Naive thymus-derived CD8-positive, alpha-beta T cell (primary cell): ENCODE measurements around the gene MAD1L1. TPM values are rescaled to one million over a fixed set of nuclear protein-coding genes. Genes with fewer than 3 reads are reported as not detected.

Source experiments
- ATAC-seq, 2 donors: fragments of 150-1000 bp; cut with Tn5 transposase in 1 of 2; sonication (Bioruptor Pico), chemical (Tn5 transposase) in 1 of 2; 1 replicate in 1 of 2; 2 replicates in 1 of 2; pipeline ENCODE4 v1.10.0; 2021; ENCODE audit warnings: mild to moderate bottlenecking in 2 of 2, moderate library complexity in 2 of 2
- POLR2A ChIA-PET: fragments of 350-600 bp; sonication (Branson Sonifier 250); formaldehyde crosslinking; loops from one replicate; lab custom pipeline; 2021; ENCODE audit warnings: antibody characterized with exemption; lab: Charles Lee
- DNase-seq, 10 donors: peaks; one replicate each; pipeline versions ENCODE4 v3.0.0 to v3.0.0-alpha.2; 2020 to 2022
- H3K27ac Mint-ChIP-seq, 10 donors: one replicate each; pipeline ENCODE4 v1.8.0; 2020 to 2022; ENCODE audit warnings: mild to moderate bottlenecking in 10 of 10, mixed read lengths in 10 of 10, moderate library complexity in 4 of 10, inconsistent platforms in 1 of 10
- H3K27me3 Mint-ChIP-seq, 5 donors: one replicate each; pipeline ENCODE4 v1.8.0; 2021 to 2022; ENCODE audit warnings: mixed read lengths in 5 of 5
- H3K36me3 Mint-ChIP-seq, 3 donors: one replicate each; pipeline ENCODE4 v1.8.0; 2020 to 2022; ENCODE audit warnings: mixed read lengths in 3 of 3, mild to moderate bottlenecking in 2 of 3, inconsistent platforms in 1 of 3
- H3K4me1 Mint-ChIP-seq, 4 donors: one replicate each; pipeline ENCODE4 v1.8.0; 2021 to 2022; ENCODE audit warnings: mixed read lengths in 4 of 4
- H3K4me3 Mint-ChIP-seq, 10 donors: one replicate each; pipeline ENCODE4 v1.8.0; 2020 to 2022; ENCODE audit warnings: mild to moderate bottlenecking in 10 of 10, mixed read lengths in 10 of 10, moderate library complexity in 6 of 10, inconsistent platforms in 1 of 10
- H3K9me3 Mint-ChIP-seq, 9 donors: one replicate each; pipeline ENCODE4 v1.8.0; 2020 to 2022; ENCODE audit warnings: mixed read lengths in 9 of 9, mild to moderate bottlenecking in 3 of 9, inconsistent platforms in 1 of 9, moderate library complexity in 1 of 9
- polyA plus RNA-seq, 3 donors: library from polyadenylated mRNA; unstranded; fragments of 300-500 nt; fragmentation: Illumina TruSeq; gene quantifications; one replicate each; pipeline ENCODE4 v1.2.3, GENCODE V29; 2021
- total RNA-seq, 8 experiments: library from RNA in 2 of 8; stranded (reverse) in 2 of 8; gene quantifications; one replicate each; pipeline ENCODE4 v1.2.3 and lab custom pipeline; 2021 to 2026

The MAD1L1 gene
- total and polyA plus RNA-seq, 5 experiments from 2014 or later, result 84.5 to 243 (median 146) TPM

GRCh38 chr7:2055956-2056355 is 176.8 kb downstream of the MAD1L1 start:
- Mint-ChIP-seq H3K27ac (peak overlapping the region in 3 of 10 donors; percentile 13 to 68 (median 57)), H3K36me3 (peaks cover 2 to 6% (median 2%) of the 10 kb centered on the region in 3 donors), H3K4me3 (no peak overlapping the region), H3K4me1 (peaks cover 3 to 25% (median 8%) of the 10 kb centered on the region in 4 donors), H3K27me3 (no peaks in the 10 kb centered on the region), H3K9me3 (peaks cover 0 to 3% (median 0%) of the 10 kb centered on the region in 9 donors)
- POLR2A ChIA-PET, result interaction anchor here (0.7 kb wide), 1 partner anchor 29 kb away, joined by 3 read pairs; no protein-coding TSS in a partner anchor
- no peak for DNase-seq
- no peak for ATAC-seq

DNA sequence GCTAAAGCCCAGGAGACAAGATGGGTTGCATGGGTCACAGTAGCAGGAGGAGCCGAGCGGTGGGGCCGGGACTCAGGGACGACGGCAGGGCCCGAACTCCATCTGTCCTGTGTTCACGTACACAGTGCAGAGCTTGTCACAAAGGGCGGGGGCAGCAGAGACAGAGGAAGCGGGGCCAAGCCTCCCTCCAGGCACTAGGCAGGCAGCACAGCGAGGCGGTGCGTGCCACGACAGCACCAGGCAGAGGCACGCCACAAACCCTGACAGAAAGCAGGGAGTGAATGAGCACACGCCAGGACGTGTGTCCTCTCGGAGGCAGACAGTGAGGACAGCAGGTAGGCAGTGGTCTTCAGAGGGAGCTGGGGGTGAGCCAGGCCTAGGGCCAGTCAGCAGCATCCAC is 177.8 kb downstream of the MAD1L1 start:
- Mint-ChIP-seq H3K27me3 (no peaks in the 10 kb centered on the region), H3K9me3 (peaks cover 0 to under 1% (median 0%) of the 10 kb centered on the region in 9 donors), H3K36me3 (peaks cover 1 to 2% (median 2%) of the 10 kb centered on the region in 3 donors), H3K4me3 (no peak overlapping the region), H3K4me1 (peaks cover 6 to 25% (median 14%) of the 10 kb centered on the region in 4 donors), H3K27ac (peak overlapping the region in 1 of 10 donors; percentile 17)
- ATAC-seq, result no peak
- POLR2A ChIA-PET, result no interaction called here
- DNase-seq, result no peak

- no peak for ATAC-seq
- Mint-ChIP-seq H3K27ac (no peak overlapping the region), H3K9me3 (no peaks in the 10 kb centered on the region), H3K36me3 (peaks cover 0 to 2% (median 0%) of the 10 kb centered on the region in 3 donors), H3K4me1 (peaks cover 6 to 32% (median 19%) of the 10 kb centered on the region in 4 donors), H3K27me3 (no peaks in the 10 kb centered on the region), H3K4me3 (no peak overlapping the region)
- DNase-seq, result no peak
- POLR2A ChIA-PET, result no interaction called here
Observed at GRCh38 chr7:2053395-2053794, 179.3 kb downstream of the MAD1L1 start.

GRCh38 chr7:2052657-2053048 is 180.1 kb downstream of the MAD1L1 start:
- peaks cover 0 to 2% (median 0%) of the 10 kb centered on the region in 3 donors for H3K36me3 Mint-ChIP-seq
- POLR2A ChIA-PET, result no interaction called here
- no peaks in the 10 kb centered on the region for H3K27me3 Mint-ChIP-seq
- ATAC-seq, result no peak
- peak overlapping the region in 1 of 10 donors; percentile 7 for H3K27ac Mint-ChIP-seq
- no peak for DNase-seq
- no peak overlapping the region for H3K4me3 Mint-ChIP-seq
- peaks cover 6 to 33% (median 20%) of the 10 kb centered on the region in 4 donors for H3K4me1 Mint-ChIP-seq
- H3K9me3 Mint-ChIP-seq, result no peaks in the 10 kb centered on the region

DNA sequence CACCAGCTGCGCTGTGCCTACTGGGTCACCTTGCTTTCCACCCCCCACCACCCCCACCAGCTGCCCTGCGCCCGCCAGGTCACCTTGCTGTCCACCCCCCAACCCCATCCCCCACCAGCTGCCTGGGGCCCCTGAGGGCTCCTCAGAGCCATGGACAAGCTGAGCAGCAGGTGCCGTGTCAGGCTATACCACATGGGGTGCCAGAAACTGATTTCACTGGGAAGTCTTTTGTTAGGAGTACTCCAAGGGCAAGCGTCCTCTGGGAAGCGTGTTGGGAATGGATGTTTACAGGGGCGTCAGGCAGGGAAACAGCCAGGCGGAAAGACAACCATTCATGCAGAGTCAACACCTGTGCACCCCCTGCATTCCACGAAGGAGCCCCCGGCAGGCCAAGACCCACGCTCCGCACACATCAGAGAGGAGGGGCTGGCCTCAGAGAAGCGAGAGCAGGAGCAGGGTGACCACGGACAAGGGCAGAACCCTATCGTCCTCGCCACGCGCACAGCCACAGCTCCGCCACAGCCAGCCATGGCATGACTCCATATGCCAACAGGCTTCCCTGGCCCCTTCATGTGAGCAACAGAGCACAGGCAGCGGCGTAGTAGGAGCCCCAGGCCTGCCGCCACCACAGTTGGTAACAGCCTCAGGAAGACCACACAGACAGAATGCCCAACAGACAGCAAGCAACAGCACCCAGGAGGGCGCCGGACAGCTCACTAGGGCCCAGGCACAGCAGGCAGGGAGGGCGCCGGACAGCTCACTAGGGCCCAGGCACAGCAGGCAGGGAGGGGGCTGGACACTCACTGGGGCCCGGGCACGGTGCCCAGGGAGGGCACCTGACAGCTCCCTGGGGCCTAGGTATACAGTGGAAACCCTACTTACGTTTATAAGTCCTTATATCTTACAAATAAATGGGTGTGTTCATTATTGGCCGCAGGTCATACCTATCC is 180.8 kb downstream of the MAD1L1 start:
- Mint-ChIP-seq H3K36me3 (peaks cover 0 to 2% (median 0%) of the 10 kb centered on the region in 3 donors), H3K27ac (peak overlapping the region in 1 of 10 donors; percentile 77), H3K27me3 (no peaks in the 10 kb centered on the region), H3K9me3 (no peaks in the 10 kb centered on the region), H3K4me3 (no peak overlapping the region), H3K4me1 (peaks cover 6 to 35% (median 21%) of the 10 kb centered on the region in 4 donors)
- DNase-seq, result no peak
- POLR2A ChIA-PET, result no interaction called here
- ATAC-seq, result no peak

GRCh38 chr7:2050511-2050866 is 182.3 kb downstream of the MAD1L1 start:
- DNase-seq (no peak), ATAC-seq (no peak)
- Mint-ChIP-seq H3K4me1 (peaks cover 5 to 31% (median 20%) of the 10 kb centered on the region in 4 donors), H3K36me3 (peaks cover 0 to 2% (median 0%) of the 10 kb centered on the region in 3 donors), H3K27ac (peak overlapping the region in 2 of 10 donors; percentile 15 to 28), H3K27me3 (no peaks in the 10 kb centered on the region), H3K9me3 (no peaks in the 10 kb centered on the region), H3K4me3 (peak overlapping the region in 1 of 10 donors; percentile 34)
- POLR2A ChIA-PET, result no interaction called here

DNA sequence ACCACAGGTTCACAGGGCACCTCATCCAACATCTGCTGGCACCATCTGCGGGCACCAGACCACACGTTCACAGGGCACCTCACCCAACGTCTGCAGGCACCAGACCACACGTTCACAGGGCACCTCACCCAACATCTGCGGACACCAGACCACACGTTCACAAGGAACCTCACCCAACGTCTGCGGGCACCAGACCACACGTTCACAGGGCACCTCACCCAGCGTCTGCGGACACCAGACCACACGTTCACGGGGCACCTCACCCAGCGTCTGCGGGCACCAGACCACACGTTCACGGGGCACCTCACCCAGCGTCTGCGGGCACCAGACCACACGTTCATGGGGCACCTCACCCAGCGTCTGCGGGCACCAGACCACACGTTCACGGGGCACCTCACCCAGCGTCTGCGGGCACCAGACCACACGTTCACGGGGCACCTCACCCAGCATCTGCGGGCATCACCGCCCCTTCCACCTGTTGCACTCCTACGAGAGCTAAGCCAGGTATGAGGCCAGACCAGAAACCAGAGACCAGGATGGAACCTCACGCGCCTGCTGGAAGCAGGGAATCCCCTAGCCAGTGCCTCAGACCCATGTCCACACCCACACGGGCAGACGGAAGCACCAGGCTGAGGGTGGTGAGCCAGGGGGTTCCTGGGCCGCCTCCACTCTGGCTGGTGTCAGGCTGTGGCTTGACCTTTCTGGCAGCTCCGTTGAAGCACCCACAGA is 182.8 kb downstream of the MAD1L1 start:
- DNase-seq (no peak), ATAC-seq (no peak)
- H3K9me3 Mint-ChIP-seq, result no peaks in the 10 kb centered on the region
- H3K4me3 Mint-ChIP-seq, result peak overlapping the region in 2 of 10 donors; percentile 20 to 78
- peaks cover 5 to 34% (median 21%) of the 10 kb centered on the region in 4 donors for H3K4me1 Mint-ChIP-seq
- no peaks in the 10 kb centered on the region for H3K27me3 Mint-ChIP-seq
- H3K27ac Mint-ChIP-seq, result peak overlapping the region in 2 of 10 donors; percentile 40 to 44
- H3K36me3 Mint-ChIP-seq, result peaks cover 0 to 2% (median 0%) of the 10 kb centered on the region in 3 donors
- POLR2A ChIA-PET, result no interaction called here

DNA sequence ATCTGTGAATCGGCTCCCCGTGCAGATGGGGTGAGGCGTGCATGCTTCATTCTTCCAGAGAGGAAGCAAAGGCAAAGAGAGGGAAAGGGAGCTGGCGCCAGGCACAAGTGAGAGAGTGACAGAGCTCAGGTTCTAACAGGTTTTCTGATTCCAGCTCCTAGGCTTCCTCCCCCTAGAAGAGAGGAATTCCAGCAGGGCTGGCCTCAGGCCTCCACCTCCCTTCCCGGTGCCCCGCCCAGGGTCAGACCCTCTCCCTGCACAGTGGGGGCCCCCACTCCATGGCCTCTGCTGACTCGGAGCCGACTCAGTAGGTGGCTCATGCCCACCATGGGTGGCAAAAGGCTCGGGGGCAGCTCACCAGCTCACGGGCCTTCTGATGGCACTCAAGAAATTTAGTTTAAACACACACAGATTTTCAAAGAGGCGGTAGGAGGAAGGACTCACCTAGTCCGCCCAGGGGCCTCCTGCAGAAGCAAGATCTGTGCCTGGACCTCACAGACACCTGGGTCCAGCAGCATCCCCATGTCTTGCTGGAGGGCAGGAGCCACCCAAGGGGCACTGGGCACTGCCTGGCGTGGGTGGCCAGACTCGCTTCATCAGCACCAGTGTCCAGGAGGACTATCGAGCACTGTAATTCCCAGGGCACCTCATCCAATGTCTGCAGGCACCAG is 183.5 kb downstream of the MAD1L1 start:
- Mint-ChIP-seq H3K4me1 (peaks cover 5 to 34% (median 19%) of the 10 kb centered on the region in 4 donors), H3K9me3 (no peaks in the 10 kb centered on the region), H3K4me3 (peak overlapping the region in 1 of 10 donors; percentile 78), H3K27me3 (no peaks in the 10 kb centered on the region), H3K27ac (peak overlapping the region in 5 of 10 donors; percentile 40 to 62 (median 44)), H3K36me3 (peaks cover 0 to under 1% (median 0%) of the 10 kb centered on the region in 3 donors)
- ATAC-seq (no peak), DNase-seq (no peak)
- POLR2A ChIA-PET, result interaction anchor here (0.5 kb wide), 1 partner anchor 193 kb away, joined by 3 read pairs; the partner anchor contains the start of genes MRM2 and NUDT1

DNA sequence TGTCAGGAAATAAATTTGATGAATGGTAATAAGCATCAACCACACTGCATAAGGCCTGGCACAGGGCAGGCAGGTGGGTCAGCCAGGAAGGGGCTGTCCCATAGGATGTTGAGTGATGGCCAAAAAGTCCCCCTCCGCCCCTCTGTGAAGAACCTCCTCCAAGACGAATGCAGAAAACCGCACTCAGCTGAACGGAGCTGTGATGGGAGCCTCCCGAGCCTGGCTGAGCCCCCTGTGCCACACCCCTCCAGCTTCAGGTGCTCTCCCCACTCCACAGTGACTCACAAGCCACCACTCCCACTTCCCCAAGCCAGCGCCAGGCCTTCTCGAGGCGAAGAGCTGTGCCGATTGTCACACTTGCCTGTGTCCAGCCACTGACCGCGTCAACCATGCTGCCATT is 184.2 kb downstream of the MAD1L1 start:
- no peak overlapping the region for H3K4me3 Mint-ChIP-seq
- H3K9me3 Mint-ChIP-seq, result no peaks in the 10 kb centered on the region
- H3K4me1 Mint-ChIP-seq, result peaks cover 5 to 34% (median 19%) of the 10 kb centered on the region in 4 donors
- POLR2A ChIA-PET, result interaction anchor here (0.5 kb wide), 1 partner anchor 193 kb away, joined by 3 read pairs; the partner anchor contains the start of genes MRM2 and NUDT1
- H3K36me3 Mint-ChIP-seq, result peaks cover 0 to 2% (median 0%) of the 10 kb centered on the region in 3 donors
- ATAC-seq (no peak), DNase-seq (peak in 1 of 10 donors; percentile 16)
- H3K27me3 Mint-ChIP-seq, result no peaks in the 10 kb centered on the region
- H3K27ac Mint-ChIP-seq, result peak overlapping the region in 2 of 10 donors; percentile 15 to 66

DNA sequence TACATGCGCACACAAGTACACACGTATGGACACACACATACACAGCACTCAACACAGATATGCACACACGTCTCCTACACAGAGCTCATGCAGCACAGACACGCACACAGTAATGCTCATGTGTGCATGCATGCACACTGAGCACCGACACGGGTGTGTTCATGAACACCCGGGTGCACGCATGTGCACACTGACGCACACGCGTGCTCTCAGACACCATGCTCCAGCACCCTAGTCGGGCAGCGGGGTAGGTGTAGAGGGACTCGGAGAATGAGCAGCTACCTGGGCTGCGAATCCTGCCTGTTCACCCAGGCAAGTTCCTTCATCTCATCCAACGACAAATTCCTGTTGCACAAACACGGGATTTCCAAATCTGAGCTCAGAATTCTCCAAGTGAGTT is 184.7 kb downstream of the MAD1L1 start:
- H3K36me3 Mint-ChIP-seq, result peaks cover 0 to 4% (median 2%) of the 10 kb centered on the region in 3 donors
- H3K4me3 Mint-ChIP-seq, result no peak overlapping the region
- H3K9me3 Mint-ChIP-seq, result no peaks in the 10 kb centered on the region
- DNase-seq, result peak in 1 of 10 donors; percentile 23
- ATAC-seq, result no peak
- H3K27me3 Mint-ChIP-seq, result no peaks in the 10 kb centered on the region
- POLR2A ChIA-PET, result interaction anchor here (1.0 kb wide), 1 partner anchor 10 kb away, joined by 4 read pairs; no protein-coding TSS in a partner anchor
- H3K27ac Mint-ChIP-seq, result peak overlapping the region in 2 of 10 donors; percentile 69 to 80
- peaks cover 6 to 34% (median 20%) of the 10 kb centered on the region in 4 donors for H3K4me1 Mint-ChIP-seq

DNA sequence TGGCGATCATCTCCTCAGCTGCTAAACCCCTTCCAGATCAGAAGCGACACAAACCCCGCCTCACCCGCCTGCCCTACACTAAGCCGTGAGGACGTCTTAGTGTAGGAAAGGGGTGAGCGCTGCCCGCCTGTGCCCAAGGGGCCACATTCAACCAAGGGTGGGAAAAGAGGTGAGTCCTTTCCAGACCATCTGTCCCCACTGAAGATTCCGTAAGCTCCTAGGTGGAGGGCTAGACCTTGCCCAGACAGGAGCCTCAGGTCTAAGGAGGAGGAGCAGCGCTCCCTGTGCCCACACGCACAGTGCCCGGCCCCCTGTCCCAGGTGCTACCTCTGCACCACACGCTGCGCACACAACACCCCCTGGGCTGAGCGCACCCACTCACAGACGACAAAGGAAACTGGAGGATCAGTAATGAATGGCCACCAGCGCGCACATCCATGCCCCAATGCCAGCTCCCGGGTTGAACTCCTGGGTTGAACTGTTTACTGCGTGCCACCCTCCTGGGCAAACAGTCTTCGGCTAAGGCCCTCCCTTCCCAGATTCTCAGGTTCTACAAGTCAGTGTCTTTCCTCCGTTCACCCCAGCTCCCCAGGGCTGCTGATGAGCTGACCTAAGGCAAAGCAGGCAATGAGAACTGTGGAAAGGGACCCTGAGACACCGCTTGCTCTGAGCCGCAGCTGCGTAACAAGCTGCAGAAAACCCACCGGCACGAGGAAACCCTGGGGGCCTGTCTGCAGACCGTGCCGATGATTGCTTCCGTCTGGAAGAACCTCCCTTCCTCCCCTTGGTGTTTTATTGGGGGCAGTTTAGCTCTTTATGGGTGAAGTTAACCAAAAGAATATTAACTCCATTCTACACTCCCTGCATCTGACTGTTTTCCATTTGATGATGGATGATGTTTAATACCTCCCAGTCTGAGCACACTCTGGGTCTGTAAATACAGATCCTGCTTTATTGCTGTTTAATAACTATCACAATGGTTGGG is 185.9 kb downstream of the MAD1L1 start:
- Mint-ChIP-seq H3K9me3 (no peaks in the 10 kb centered on the region), H3K4me1 (peaks cover 8 to 40% (median 24%) of the 10 kb centered on the region in 4 donors), H3K27me3 (no peaks in the 10 kb centered on the region), H3K4me3 (no peak overlapping the region), H3K27ac (no peak overlapping the region), H3K36me3 (peaks cover 0 to 6% (median 5%) of the 10 kb centered on the region in 3 donors)
- POLR2A ChIA-PET, result interaction anchor here (1.0 kb wide), 1 partner anchor 9 kb away, joined by 4 read pairs; no protein-coding TSS in a partner anchor
- DNase-seq (peak in 1 of 10 donors; percentile 42), ATAC-seq (no peak)
